H1 (cell line): ENCODE data around the gene ZC3H8. TPM values are rescaled to one million over a fixed set of nuclear protein-coding genes. Genes with fewer than 3 reads are reported as not detected.

Source experiments
- CTCF ChIA-PET: fragments of 300-600 bp; sonication (Branson Sonifier 250); formaldehyde crosslinking; loops from one replicate; lab custom pipeline; 2021; ENCODE audit not compliant: partially characterized antibody; lab: Charles Lee
- POLR2A ChIA-PET: fragments of 300-600 bp; sonication (Branson Sonifier 250); formaldehyde crosslinking; loops from one replicate; lab custom pipeline; 2021; ENCODE audit warnings: inconsistent platforms; ENCODE audit not compliant: partially characterized antibody; lab: Charles Lee
- DNase-seq, 2 experiments: peaks; one replicate each; pipeline versions ENCODE4 v3.0.0 to v3.0.0-alpha.2; 2010 to 2022; ENCODE audit warnings: low spot score in 2 of 2, low read depth in 1 of 2, mixed read lengths in 1 of 2
- FAIRE-seq: peaks from 2 replicates; lab custom pipeline; 2011; peaks lifted over from hg19 to GRCh38; lab: Jason Lieb, UNC
- H2AFZ ChIP-seq: 2 replicates; pipeline ENCODE4 v1.8.1; 2012; ENCODE audit warnings: low read length, inconsistent platforms
- H2AK5ac ChIP-seq: 2 replicates; pipeline ENCODE4 v1.6.1; 2013; ENCODE audit warnings: low read depth, low read length
- H2BK120ac ChIP-seq: replicated peaks from 2 replicates; pipeline ENCODE3; 2013; ENCODE audit warnings: low read depth, low read length, inconsistent platforms
- H2BK12ac ChIP-seq: 2 replicates; pipeline ENCODE4 v1.6.1; 2013; ENCODE audit warnings: low read depth, low read length
- H2BK15ac ChIP-seq: 2 replicates; pipeline ENCODE4 v1.6.1; 2013; ENCODE audit warnings: low read length
- H2BK20ac ChIP-seq: 2 replicates; pipeline ENCODE4 v1.6.1; 2013; ENCODE audit warnings: low read length
- H2BK5ac ChIP-seq: 2 replicates; pipeline ENCODE4 v1.6.1; 2013; ENCODE audit warnings: low read depth, low read length
- H3K14ac ChIP-seq: 2 replicates; pipeline ENCODE4 v1.6.1; 2013; ENCODE audit warnings: inconsistent platforms; ENCODE audit not compliant: insufficient read length
- H3K18ac ChIP-seq: 2 replicates; pipeline ENCODE4 v1.6.1; 2013; ENCODE audit warnings: low read length; ENCODE audit errors: extremely low read depth
- H3K23ac ChIP-seq: 2 replicates; pipeline ENCODE4 v1.6.1; 2013; ENCODE audit warnings: inconsistent platforms; ENCODE audit not compliant: insufficient read length
- H3K23me2 ChIP-seq: 2 replicates; pipeline ENCODE4 v1.6.1; 2013; ENCODE audit warnings: low read depth, low read length
- H3K27ac ChIP-seq: 2 replicates; pipeline ENCODE4 v1.6.1; 2011; ENCODE audit warnings: low read depth, low read length, inconsistent platforms
- H3K27me3 ChIP-seq, 4 experiments: replicated peaks in 1 of 4; 1 replicate in 1 of 4; 2 replicates in 3 of 4; pipeline versions ENCODE4 v1.6.1 to v1.8.1; 2011 to 2013; ENCODE audit warnings: low read length in 3 of 4, mild to moderate bottlenecking in 3 of 4, inconsistent platforms in 2 of 4, mixed read lengths in 2 of 4, moderate library complexity in 1 of 4; ENCODE audit not compliant: control insufficient read depth in 3 of 4, insufficient read depth in 3 of 4; ENCODE audit errors: extremely low read depth in 1 of 4
- H3K36me3 ChIP-seq, 4 experiments: 2 replicates each; pipeline versions ENCODE4 v1.6.1 to v1.8.1; 2011 to 2013; ENCODE audit warnings: mild to moderate bottlenecking in 4 of 4, low read length in 3 of 4, moderate library complexity in 2 of 4, control low read depth in 1 of 4, inconsistent platforms in 1 of 4; ENCODE audit not compliant: insufficient read depth in 4 of 4, control insufficient read depth in 2 of 4
- H3K4ac ChIP-seq: replicated peaks from 2 replicates; pipeline ENCODE3; 2013; ENCODE audit warnings: low read length, low read depth, mixed read lengths, inconsistent platforms; ENCODE audit not compliant: insufficient read length
- H3K4me1 ChIP-seq, 4 experiments: replicated peaks in 1 of 4; 1 replicate in 1 of 4; 2 replicates in 3 of 4; pipeline versions ENCODE4 v1.6.1 to v1.8.1; 2011 to 2013; ENCODE audit warnings: low read length in 3 of 4, inconsistent platforms in 2 of 4, mixed read lengths in 1 of 4; ENCODE audit not compliant: insufficient read depth in 4 of 4, control insufficient read depth in 3 of 4
- H3K4me2 ChIP-seq, 2 experiments: 2 replicates each; pipeline versions ENCODE4 v1.6.1 to v1.8.1; 2011 to 2013; ENCODE audit warnings: low read depth in 2 of 2, low read length in 2 of 2, control low read depth in 1 of 2, inconsistent platforms in 1 of 2, mild to moderate bottlenecking in 1 of 2; ENCODE audit not compliant: insufficient read depth in 1 of 2
- H3K4me3 ChIP-seq, 4 experiments: fragments of 200-600, 300-600 bp in 1 of 4; sonication (generic), shearing (Covaris generic), sonication (Bioruptor Twin) in 1 of 4; 2 replicates each; pipeline versions ENCODE4 v1.5.1 to v1.8.1; 2011 to 2016; ENCODE audit warnings: low read length in 4 of 4, low read depth in 3 of 4, control low read depth in 2 of 4, inconsistent platforms in 2 of 4, mild to moderate bottlenecking in 2 of 4, mixed read lengths in 1 of 4, moderate library complexity in 1 of 4; ENCODE audit not compliant: insufficient read depth in 2 of 4; ENCODE audit errors: extremely low read depth in 1 of 4
- H3K56ac ChIP-seq: replicated peaks from 2 replicates; pipeline ENCODE3; 2013; ENCODE audit warnings: low read depth, mild to moderate bottlenecking, mixed read lengths, low read length, inconsistent platforms; ENCODE audit not compliant: insufficient read length
- H3K79me1 ChIP-seq: 2 replicates; pipeline ENCODE4 v1.6.1; 2013; ENCODE audit warnings: low read depth, low read length, control low read depth
- H3K79me2 ChIP-seq, 2 experiments: 2 replicates each; pipeline versions ENCODE4 v1.6.1 to v1.8.1; 2012 to 2013; ENCODE audit warnings: low read length in 2 of 2, mild to moderate bottlenecking in 2 of 2, inconsistent platforms in 1 of 2; ENCODE audit not compliant: insufficient read depth in 2 of 2, control insufficient read depth in 1 of 2
- H3K9ac ChIP-seq, 4 experiments: replicated peaks in 1 of 4; 1 replicate in 1 of 4; 2 replicates in 3 of 4; pipeline versions ENCODE4 v1.6.1 to v1.8.1; 2011 to 2013; ENCODE audit warnings: low read depth in 3 of 4, low read length in 3 of 4, control low read depth in 2 of 4, mild to moderate bottlenecking in 2 of 4, moderate library complexity in 2 of 4, inconsistent platforms in 1 of 4; ENCODE audit errors: extremely low read depth in 1 of 4
- H3K9me3 ChIP-seq, 2 experiments: 2 replicates each; pipeline versions ENCODE4 v1.6.1 to v1.8.1; 2012 to 2013; ENCODE audit warnings: mild to moderate bottlenecking in 2 of 2, moderate library complexity in 2 of 2, control low read depth in 1 of 2, inconsistent platforms in 1 of 2, low read depth in 1 of 2, low read length in 1 of 2, mixed read lengths in 1 of 2; ENCODE audit not compliant: insufficient read depth in 2 of 2
- H4K20me1 ChIP-seq, 2 experiments: replicated peaks in 1 of 2; 2 replicates each; pipeline versions ENCODE3 to v1.8.1; 2011 to 2013; ENCODE audit warnings: inconsistent platforms in 2 of 2, low read length in 2 of 2, mild to moderate bottlenecking in 1 of 2; ENCODE audit not compliant: insufficient read depth in 2 of 2, control insufficient read depth in 1 of 2
- H4K5ac ChIP-seq: 2 replicates; pipeline ENCODE4 v1.6.1; 2013; ENCODE audit warnings: low read length, low read depth, mixed read lengths, inconsistent platforms; ENCODE audit not compliant: insufficient read length
- H4K8ac ChIP-seq: 2 replicates; pipeline ENCODE4 v1.8.0; 2013; ENCODE audit warnings: mild to moderate bottlenecking, moderate library complexity, low read length, inconsistent platforms; ENCODE audit not compliant: insufficient read depth; ENCODE audit errors: extremely low read depth
- H4K91ac ChIP-seq: replicated peaks from 2 replicates; pipeline ENCODE3; 2013; ENCODE audit warnings: low read length, mixed read lengths, inconsistent platforms; ENCODE audit not compliant: insufficient read length
- EZH2 ChIP-seq: fragments of 200-600 bp; sonication (generic); IDR thresholded peaks from 2 replicates; pipeline ENCODE4 v1.7.1; 2012; ENCODE audit warnings: low read depth, mild to moderate bottlenecking, moderate library complexity, low read length, inconsistent platforms; ENCODE audit not compliant: severe bottlenecking
- GTF2F1 ChIP-seq: IDR thresholded peaks from 2 replicates; pipeline ENCODE4 v1.6.1; 2012; ENCODE audit warnings: low read depth, low read length, improper control_type of control experiment, borderline replicate concordance
- HDAC2 ChIP-seq, 2 experiments: fragments of 300-600 bp in 1 of 2; sonication (generic) in 1 of 2; IDR thresholded peaks; 2 replicates each; pipeline ENCODE4 v1.6.1; 2011 to 2012; ENCODE audit warnings: low read depth in 2 of 2, low read length in 2 of 2, mild to moderate bottlenecking in 2 of 2, moderate library complexity in 2 of 2, borderline replicate concordance in 1 of 2, inconsistent platforms in 1 of 2
- JUND ChIP-seq: IDR thresholded peaks from 2 replicates; pipeline ENCODE4 v1.6.1; 2011; ENCODE audit warnings: mild to moderate bottlenecking, improper control_type of control experiment, low read length
- PHF8 ChIP-seq: fragments of 200-600 bp; sonication (generic); conservative IDR thresholded peaks from 2 replicates; pipeline ENCODE4 v1.7.1; 2012; ENCODE audit warnings: low read depth, mild to moderate bottlenecking, inconsistent platforms, low read length, moderate library complexity
- POLR2A ChIP-seq, 2 experiments: IDR thresholded peaks; 1 replicate in 1 of 2; 2 replicates in 1 of 2; pipeline ENCODE4 v1.6.1; 2011; ENCODE audit warnings: low read depth in 2 of 2, low read length in 2 of 2, mild to moderate bottlenecking in 2 of 2; ENCODE audit errors: control extremely low read depth in 1 of 2
- SP4 ChIP-seq: IDR thresholded peaks from 2 replicates; pipeline ENCODE4 v1.6.1; 2012; ENCODE audit warnings: low read length, inconsistent platforms
- TBP ChIP-seq: IDR thresholded peaks from 2 replicates; pipeline ENCODE4 v1.6.1; 2011; ENCODE audit warnings: low read depth, low read length, improper control_type of control experiment
- WGBS, 2 experiments: shearing (Covaris generic) in 1 of 2; methylation state at CpG; one replicate each; pipeline versions ENCODE4 v1.1.6 to v1.1.7; 2013 to 2015; ENCODE audit warnings: low lambda C conversion rate in 2 of 2, mixed read lengths in 2 of 2, inconsistent platforms in 1 of 2, low coverage in 1 of 2, missing lambda C conversion rate in 1 of 2; ENCODE audit not compliant: insufficient replicate concordance in 2 of 2, insufficient coverage in 1 of 2, insufficient read length in 1 of 2; ENCODE audit errors: extremely low coverage in 1 of 2, missing lambda C conversion rate in 1 of 2; 5-methylcytosine and 5-hydroxymethylcytosine counted together
- polyA plus RNA-seq, 7 experiments: library from polyadenylated mRNA; depleted of rRNA in 3 of 7; stranded (reverse) in 5 of 7; unstranded in 2 of 7; fragments of >200 nt in 5 of 7; fragments of 200-250 nt in 2 of 7; gene quantifications; 1 replicate in 5 of 7; 2 replicates in 1 of 7; 4 replicates in 1 of 7; pipeline versions ENCODE4 v1.2.1 to v1.2.3, GENCODE V29; 2011 to 2013; ENCODE audit warnings: missing spikeins in 2 of 7, mixed read lengths in 2 of 7
- total RNA-seq: library from RNA; stranded (reverse); fragmentation: NEBNext Ultra II Directional; extraction: Animal tissue kit (Norgen Biotek cat#: 25700); gene quantifications from 2 replicates; pipeline ENCODE4 v1.2.1, GENCODE V29; 2021
- TF ChIP-seq, protein P1 (sequence below): IDR thresholded peaks from 2 replicates; pipeline ENCODE4 v1.6.1; 2012; ENCODE audit warnings: low read length, inconsistent platforms

ZC3H8 gene
- total and polyA plus RNA-seq, 2 of the 8 experiments (the other 6 are each of a cell fraction or from before 2014, with no cell fraction given) = 1.9 to 7.1 TPM

- Histone ChIP-seq H3K14ac (no peak overlapping the region), H2BK120ac (no peak overlapping the region), H4K5ac (no peak overlapping the region), H3K4ac (no peak overlapping the region), H3K9ac (no peak overlapping the region), H3K27ac (no peak overlapping the region), H3K9me3 (no peaks in the 10 kb centered on the region), H2AFZ (no peak overlapping the region), H2BK20ac (no peak overlapping the region), H2BK15ac (no peak overlapping the region), H2AK5ac (no peak overlapping the region), H3K4me2 (peak overlapping the region in 1 of 2 experiments; percentile 73; a peak in 1 of 4 replicates), H3K36me3 (peaks cover 0 to 4% (median 1%) of the 10 kb centered on the region in 4 experiments; a peak in 3 of 8 replicates), H4K91ac (no peak overlapping the region), H3K23ac (no peak overlapping the region), H3K4me3 (0 out of 8 replicates have a peak overlapping the region, but pooled peaks of 1 of the 4 experiments have one; percentile 83), H2BK12ac (no peak overlapping the region), H4K8ac (no peak overlapping the region), H3K79me2 (peaks cover 0 to 7% of the 10 kb centered on the region in 2 experiments; a peak in 1 of 4 replicates), H3K79me1 (no peaks in the 10 kb centered on the region), H3K27me3 (no peaks in the 10 kb centered on the region), H3K23me2 (no peaks in the 10 kb centered on the region; the same call in 1 of the 2 replicates), H3K4me1 (no peaks in the 10 kb centered on the region), H3K18ac (no peak overlapping the region), H4K20me1 (no peaks in the 10 kb centered on the region), H3K56ac (no peak overlapping the region), H2BK5ac (no peak overlapping the region)
- 90% methylated on average over 5 of the region's 5 CpGs; no CpG with 5 or more reads in 1 of the 2 experiments for WGBS, 2 experiments
- POLR2A ChIA-PET = no interaction called here
- TF ChIP-seq SP4 (no peak), TBP (no peak), GTF2F1 (no peak), EZH2 (no peak), PHF8 (no peak), POLR2A (IDR thresholded peaks at IDR 0.05; ENCODE audit: control extremely low read depth in 1 of 2, low read depth in 2 of 2, low read length in 2 of 2) (no peak), JUND (no peak), HDAC2 (IDR thresholded peaks at IDR 0.05; ENCODE audit: borderline replicate concordance in 1 of 2, low read depth in 2 of 2, low read length in 2 of 2) (no peak)
- TF ChIP-seq, protein P1, sequence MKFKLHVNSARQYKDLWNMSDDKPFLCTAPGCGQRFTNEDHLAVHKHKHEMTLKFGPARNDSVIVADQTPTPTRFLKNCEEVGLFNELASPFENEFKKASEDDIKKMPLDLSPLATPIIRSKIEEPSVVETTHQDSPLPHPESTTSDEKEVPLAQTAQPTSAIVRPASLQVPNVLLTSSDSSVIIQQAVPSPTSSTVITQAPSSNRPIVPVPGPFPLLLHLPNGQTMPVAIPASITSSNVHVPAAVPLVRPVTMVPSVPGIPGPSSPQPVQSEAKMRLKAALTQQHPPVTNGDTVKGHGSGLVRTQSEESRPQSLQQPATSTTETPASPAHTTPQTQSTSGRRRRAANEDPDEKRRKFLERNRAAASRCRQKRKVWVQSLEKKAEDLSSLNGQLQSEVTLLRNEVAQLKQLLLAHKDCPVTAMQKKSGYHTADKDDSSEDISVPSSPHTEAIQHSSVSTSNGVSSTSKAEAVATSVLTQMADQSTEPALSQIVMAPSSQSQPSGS = no peak
- DNase-seq (no peak), FAIRE-seq (no peak)
- CTCF ChIA-PET = interaction anchor here (1.1 to 1.3 kb wide), 2 partner anchors 7 to 365 kb away, joined by 3 to 5 read pairs; no protein-coding TSS in a partner anchor
Measured at GRCh38 chr2:112253261-112253815, 1.5 kb downstream of the ZC3H8 start.
